ENCODE measurements around the gene ISM2.
A peak's percentile ranks its signal among the peaks of the same experiment; 100 is the strongest.

The ISM2 gene

DNA sequence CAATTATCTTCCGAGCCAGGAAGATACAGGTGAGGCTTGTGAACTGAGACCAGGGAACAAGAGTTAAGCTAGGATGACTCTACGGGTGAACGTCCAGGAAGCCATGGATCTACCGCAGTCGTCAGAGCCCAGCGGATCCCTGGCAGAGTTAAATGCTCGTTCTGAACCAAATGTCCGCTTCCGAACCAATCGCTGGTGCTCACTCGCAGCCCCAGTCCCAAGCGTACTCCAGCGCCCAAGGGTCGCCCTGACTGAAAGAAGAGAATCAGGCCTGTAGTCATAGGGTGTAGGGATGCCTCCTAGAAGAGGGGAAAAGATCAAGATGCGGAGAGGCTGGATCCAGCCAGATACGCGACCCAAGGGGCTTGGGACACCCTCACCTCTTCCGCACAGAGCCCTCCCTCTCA is 41.5 kb downstream of the ISM2 start:
- H3K27me3 ChIP-seq (ENCODE audit: insufficient read depth, low read length): no peaks in the 10 kb centered on the region
- no peak for TF ChIP-seq EZH2 (IDR thresholded peaks at IDR 0.05; ENCODE audit: borderline replicate concordance, low read length)
- TF ChIP-seq, protein P1, sequence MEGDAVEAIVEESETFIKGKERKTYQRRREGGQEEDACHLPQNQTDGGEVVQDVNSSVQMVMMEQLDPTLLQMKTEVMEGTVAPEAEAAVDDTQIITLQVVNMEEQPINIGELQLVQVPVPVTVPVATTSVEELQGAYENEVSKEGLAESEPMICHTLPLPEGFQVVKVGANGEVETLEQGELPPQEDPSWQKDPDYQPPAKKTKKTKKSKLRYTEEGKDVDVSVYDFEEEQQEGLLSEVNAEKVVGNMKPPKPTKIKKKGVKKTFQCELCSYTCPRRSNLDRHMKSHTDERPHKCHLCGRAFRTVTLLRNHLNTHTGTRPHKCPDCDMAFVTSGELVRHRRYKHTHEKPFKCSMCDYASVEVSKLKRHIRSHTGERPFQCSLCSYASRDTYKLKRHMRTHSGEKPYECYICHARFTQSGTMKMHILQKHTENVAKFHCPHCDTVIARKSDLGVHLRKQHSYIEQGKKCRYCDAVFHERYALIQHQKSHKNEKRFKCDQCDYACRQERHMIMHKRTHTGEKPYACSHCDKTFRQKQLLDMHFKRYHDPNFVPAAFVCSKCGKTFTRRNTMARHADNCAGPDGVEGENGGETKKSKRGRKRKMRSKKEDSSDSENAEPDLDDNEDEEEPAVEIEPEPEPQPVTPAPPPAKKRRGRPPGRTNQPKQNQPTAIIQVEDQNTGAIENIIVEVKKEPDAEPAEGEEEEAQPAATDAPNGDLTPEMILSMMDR (IDR thresholded peaks at IDR 0.05; ENCODE audit: low read length): no peak
- peak overlapping the region; percentile 77 for H3K9ac ChIP-seq (ENCODE audit: low read length)
- no peaks in the 10 kb centered on the region for H3K9me3 ChIP-seq (ENCODE audit: low read length)
- no peak overlapping the region for H2AFZ ChIP-seq (ENCODE audit: low read length)
- H3K36me3 ChIP-seq (ENCODE audit: insufficient read depth, low read length): peaks cover 39% of the 10 kb centered on the region
- H3F3A ChIP-seq (ENCODE audit: insufficient read depth, low read length): no peaks in the 10 kb centered on the region
- H3K27ac ChIP-seq (ENCODE audit: low read depth, low read length, poor library complexity, severe bottlenecking): no peak overlapping the region
- peaks cover 38% of the 10 kb centered on the region for H3K79me2 ChIP-seq (ENCODE audit: insufficient read depth, low read length)
- H3K4me1 ChIP-seq (ENCODE audit: insufficient read depth, low read length, severe bottlenecking): peaks cover 31% of the 10 kb centered on the region
- no peaks in the 10 kb centered on the region for H4K20me1 ChIP-seq (ENCODE audit: insufficient read depth, low read length)
- peak overlapping the region; percentile 75 for H3K4me2 ChIP-seq (ENCODE audit: low read length)
- H3K4me3 ChIP-seq (ENCODE audit: low read depth, low read length, poor library complexity, severe bottlenecking): peak overlapping the region; percentile 86
- no peaks in the 10 kb centered on the region for H3K9me2 ChIP-seq (ENCODE audit: low read depth, low read length)

DNA sequence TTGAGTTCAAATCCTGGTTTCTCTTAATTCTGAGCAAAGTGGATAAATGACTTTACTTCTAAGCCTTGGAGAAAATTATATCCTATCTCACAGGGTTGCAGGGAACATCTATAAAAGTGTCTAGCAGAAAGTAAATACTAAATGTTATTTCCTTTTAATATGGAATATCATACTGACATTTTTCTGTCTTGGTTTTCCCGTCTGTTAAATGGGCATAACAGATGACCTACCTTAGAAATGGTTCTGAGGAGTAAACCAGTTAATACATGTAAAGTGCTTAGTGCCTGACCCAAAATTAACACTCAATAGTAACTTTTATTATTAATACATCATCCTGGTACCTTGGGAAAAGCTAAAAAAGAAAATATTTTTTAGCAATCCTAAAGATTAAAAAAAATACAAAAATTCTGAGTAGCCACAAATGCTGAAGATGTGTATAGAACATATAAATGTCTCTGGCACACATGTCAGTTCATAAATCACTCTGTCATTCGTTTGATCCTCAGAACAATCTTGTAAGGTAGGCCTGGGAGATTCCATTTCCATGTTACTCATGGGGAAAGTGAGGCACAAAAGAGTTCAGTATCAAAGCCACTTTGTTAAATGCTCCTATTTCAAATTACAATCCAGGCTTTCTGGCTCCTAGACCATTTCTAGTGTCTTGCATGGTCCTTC is 42.5 kb downstream of the ISM2 start:
- H3K27me3 ChIP-seq (ENCODE audit: insufficient read depth, low read length): no peaks in the 10 kb centered on the region
- no peaks in the 10 kb centered on the region for H3K9me2 ChIP-seq (ENCODE audit: low read depth, low read length)
- no peak overlapping the region for H2AFZ ChIP-seq (ENCODE audit: low read length)
- H3K9ac ChIP-seq (ENCODE audit: low read length): peak overlapping the region; percentile 77
- no peaks in the 10 kb centered on the region for H4K20me1 ChIP-seq (ENCODE audit: insufficient read depth, low read length)
- peak overlapping the region; percentile 86 for H3K4me3 ChIP-seq (ENCODE audit: low read depth, low read length, poor library complexity, severe bottlenecking)
- no peaks in the 10 kb centered on the region for H3K9me3 ChIP-seq (ENCODE audit: low read length)
- H3K4me1 ChIP-seq (ENCODE audit: insufficient read depth, low read length, severe bottlenecking): peaks cover 31% of the 10 kb centered on the region
- H3K27ac ChIP-seq (ENCODE audit: low read depth, low read length, poor library complexity, severe bottlenecking): no peak overlapping the region
- peaks cover 38% of the 10 kb centered on the region for H3K79me2 ChIP-seq (ENCODE audit: insufficient read depth, low read length)
- H3K36me3 ChIP-seq (ENCODE audit: insufficient read depth, low read length): peaks cover 39% of the 10 kb centered on the region
- no peak for TF ChIP-seq EZH2 (IDR thresholded peaks at IDR 0.05; ENCODE audit: borderline replicate concordance, low read length)
- TF ChIP-seq, protein P1 (IDR thresholded peaks at IDR 0.05; ENCODE audit: low read length): no peak
- no peaks in the 10 kb centered on the region for H3F3A ChIP-seq (ENCODE audit: insufficient read depth, low read length)
- peak overlapping the region; percentile 75 for H3K4me2 ChIP-seq (ENCODE audit: low read length)

DNA sequence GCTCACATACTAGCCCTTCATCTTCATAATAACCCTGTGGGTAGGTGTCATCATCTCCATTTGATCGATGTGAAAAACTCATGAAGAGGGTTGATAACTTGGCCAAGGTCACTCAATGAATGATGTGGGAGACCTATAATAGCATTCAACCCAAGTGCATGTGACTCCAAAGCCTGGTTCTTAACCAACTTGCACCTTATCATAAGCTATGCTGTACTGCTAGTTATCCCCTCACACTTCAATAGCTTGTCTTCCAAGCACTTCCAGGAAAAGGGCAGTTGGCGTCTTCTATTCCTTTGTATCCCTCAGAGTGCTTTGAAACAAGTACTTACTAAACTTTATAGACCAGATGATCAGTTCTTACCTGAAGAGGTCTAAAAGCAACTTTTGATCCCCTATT is 56.4 kb downstream of the ISM2 start:
- Histone ChIP-seq H2AFZ (ENCODE audit: low read length) (no peak overlapping the region), H3K4me1 (ENCODE audit: insufficient read depth, low read length, severe bottlenecking) (no peaks in the 10 kb centered on the region), H3K36me3 (ENCODE audit: insufficient read depth, low read length) (peaks cover 55% of the 10 kb centered on the region), H3K9me2 (ENCODE audit: low read depth, low read length) (no peaks in the 10 kb centered on the region), H3K27ac (ENCODE audit: low read depth, low read length, poor library complexity, severe bottlenecking) (no peak overlapping the region), H3K9me3 (ENCODE audit: low read length) (no peaks in the 10 kb centered on the region), H3K9ac (ENCODE audit: low read length) (no peak overlapping the region), H3K4me3 (ENCODE audit: low read depth, low read length, poor library complexity, severe bottlenecking) (no peak overlapping the region), H3F3A (ENCODE audit: insufficient read depth, low read length) (no peaks in the 10 kb centered on the region), H3K4me2 (ENCODE audit: low read length) (no peak overlapping the region), H4K20me1 (ENCODE audit: insufficient read depth, low read length) (no peaks in the 10 kb centered on the region), H3K27me3 (ENCODE audit: insufficient read depth, low read length) (no peaks in the 10 kb centered on the region), H3K79me2 (ENCODE audit: insufficient read depth, low read length) (no peaks in the 10 kb centered on the region)
- no peak for TF ChIP-seq EZH2 (IDR thresholded peaks at IDR 0.05; ENCODE audit: borderline replicate concordance, low read length)
- TF ChIP-seq, protein P1 (IDR thresholded peaks at IDR 0.05; ENCODE audit: low read length): no peak

Measured in OCI-LY1 (cell line).